GM12875 (cell line): ENCODE data around the gene THAP4.

ENCODE experiments used
- H3K4me3 ChIP-seq: one replicate; pipeline ENCODE4 v1.5.1; 2011; ENCODE audit warnings: low read depth, low read length, control low read depth
- CTCF ChIP-seq: IDR thresholded peaks from 2 replicates; pipeline ENCODE4 v1.5.1; 2011; ENCODE audit warnings: low read depth, mild to moderate bottlenecking, control low read depth, inconsistent platforms, low read length, moderate library complexity, borderline replicate concordance; ENCODE audit not compliant: insufficient read depth

Gene THAP4

GRCh38 chr2:241616168-241617125 is 20.5 kb downstream of the THAP4 start:
- no peak overlapping the region for H3K4me3 ChIP-seq
- no peak for TF ChIP-seq CTCF

DNA sequence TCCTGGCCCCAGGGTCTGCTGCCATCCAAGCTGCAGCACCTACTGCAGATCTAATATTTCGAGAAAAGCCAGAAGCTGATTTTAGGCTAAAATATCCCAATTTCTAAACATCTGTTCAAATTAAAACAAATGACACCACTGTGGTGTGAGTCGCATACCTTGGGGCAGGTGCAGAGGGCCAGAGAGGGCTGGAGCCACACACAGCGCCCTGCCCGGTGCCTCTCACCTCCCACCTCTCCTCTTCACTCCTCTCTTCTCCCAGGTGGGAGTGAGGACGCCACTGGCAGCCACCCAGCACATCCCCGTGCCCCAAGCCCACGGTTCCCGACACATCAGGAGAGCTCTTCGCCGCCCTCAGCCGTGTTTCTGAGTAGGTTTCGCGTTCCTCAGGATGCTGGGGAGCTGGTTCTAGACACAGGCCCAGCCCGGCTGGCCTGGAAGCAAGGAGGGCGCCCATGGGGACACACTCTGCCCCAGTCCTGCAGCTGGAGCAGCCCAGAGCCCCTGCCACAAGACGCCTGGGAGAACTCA is 21.4 kb downstream of the THAP4 start:
- no peak for TF ChIP-seq CTCF
- H3K4me3 ChIP-seq: no peak overlapping the region

DNA sequence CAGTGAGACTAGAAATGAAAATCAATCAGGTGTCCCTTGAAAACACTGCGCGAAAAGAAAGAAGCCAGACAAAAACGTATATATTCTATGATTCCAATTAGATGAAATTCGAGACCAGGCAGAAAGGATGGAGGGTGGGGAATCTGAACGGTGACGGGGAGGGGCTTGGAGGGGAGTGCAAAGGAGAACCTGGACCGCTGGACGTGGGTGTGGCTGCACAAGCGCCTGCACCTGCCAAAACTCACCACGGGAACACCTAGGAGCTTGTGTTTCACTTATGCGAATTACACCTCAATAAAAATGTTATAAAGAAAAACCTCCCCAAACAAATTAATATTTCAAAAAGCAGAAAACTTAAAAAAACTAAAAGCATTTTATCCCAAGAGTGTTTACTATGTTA is 21.9 kb downstream of the THAP4 start:
- no peak for TF ChIP-seq CTCF
- H3K4me3 ChIP-seq: no peak overlapping the region

DNA sequence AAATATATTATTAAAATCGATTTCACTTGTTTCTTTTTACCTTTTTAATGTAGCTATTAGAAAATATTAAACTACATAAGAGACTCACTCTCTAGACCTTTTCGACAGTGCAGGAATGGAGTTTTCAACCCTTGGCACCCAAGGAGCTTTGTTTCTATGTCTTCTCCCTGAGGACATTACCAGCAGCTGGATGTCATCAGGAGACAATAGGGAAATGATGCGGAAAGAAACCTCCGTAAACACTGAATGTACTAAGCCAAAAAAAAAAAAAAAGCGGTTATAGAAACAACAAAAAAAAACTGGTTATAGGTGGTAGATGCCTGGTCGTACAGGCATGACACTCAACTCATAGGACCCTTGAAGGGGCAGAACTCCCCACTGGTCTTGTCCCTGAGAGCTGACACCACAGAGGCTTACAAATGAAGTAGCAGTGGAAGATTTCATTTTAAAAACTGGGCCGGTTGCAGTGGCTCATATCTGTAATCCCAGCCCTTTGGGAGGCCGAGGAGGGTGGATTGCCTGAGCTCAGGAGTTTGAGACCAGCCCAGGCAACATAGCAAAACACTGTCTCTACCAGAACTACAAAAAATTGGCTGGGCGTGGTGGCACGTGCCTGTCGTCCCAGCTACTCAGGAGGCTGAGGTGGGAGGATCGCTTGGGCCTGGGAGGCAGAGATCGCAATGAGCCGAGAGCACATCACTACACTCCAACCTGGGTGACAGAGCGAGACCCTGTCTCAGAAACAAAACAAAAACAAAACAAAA is 23.8 kb downstream of the THAP4 start:
- no peak for TF ChIP-seq CTCF
- H3K4me3 ChIP-seq: no peak overlapping the region

- H3K4me3 ChIP-seq: no peak overlapping the region
- TF ChIP-seq CTCF: no peak
Measured at GRCh38 chr2:241612156-241613016, 24.6 kb downstream of the THAP4 start.

GRCh38 chr2:241611062-241611461 is 25.9 kb downstream of the THAP4 start:
- no peak for TF ChIP-seq CTCF
- H3K4me3 ChIP-seq: no peak overlapping the region
